Activated CD4-positive, alpha-beta T cell treated with anti-CD3 and anti-CD28 coated beads, Interleukin-2, amount 50 U/mL, for 16 hours (primary cell): ENCODE data around the gene MXI1.

Experiments
- DNase-seq: peaks from one replicate; pipeline ENCODE4 v3.0.0-alpha.2; 2020

MXI1 gene

GRCh38 chr10:110216942-110217661, 9.7 kb downstream of the MXI1 start:
- no peak for DNase-seq

GRCh38 chr10:110217662-110218008, 10.2 kb downstream of the MXI1 start:
- no peak for DNase-seq

- DNase-seq: no peak
Observed at GRCh38 chr10:110218632-110219031, 11.2 kb downstream of the MXI1 start.

GRCh38 chr10:110219884-110220283, 12.5 kb downstream of the MXI1 start:
- no peak for DNase-seq

GRCh38 chr10:110220398-110220797, 13.0 kb downstream of the MXI1 start:
- no peak for DNase-seq

GRCh38 chr10:110221044-110221720, 13.8 kb downstream of the MXI1 start:
- no peak for DNase-seq

- DNase-seq: peak; percentile 86
Observed at GRCh38 chr10:110221721-110222261, 14.4 kb downstream of the MXI1 start.

GRCh38 chr10:110222641-110223297, 15.4 kb downstream of the MXI1 start:
- DNase-seq: no peak

- DNase-seq: no peak
Observed at GRCh38 chr10:110223298-110223925, 16.0 kb downstream of the MXI1 start.

GRCh38 chr10:110224992-110225391, 17.6 kb downstream of the MXI1 start:
- no peak for DNase-seq

- DNase-seq: no peak
Observed at GRCh38 chr10:110225441-110225755, 18.0 kb downstream of the MXI1 start.

GRCh38 chr10:110225756-110226542, 18.5 kb downstream of the MXI1 start:
- peak; percentile 91 for DNase-seq

- DNase-seq: peak; percentile 83
Observed at GRCh38 chr10:110226543-110226925, 19.1 kb downstream of the MXI1 start.

GRCh38 chr10:110226926-110227641, 19.7 kb downstream of the MXI1 start:
- DNase-seq: no peak

- DNase-seq: no peak
Observed at GRCh38 chr10:110228066-110228465, 20.7 kb downstream of the MXI1 start.

- DNase-seq: no peak
Observed at GRCh38 chr10:110229155-110229554, 21.8 kb downstream of the MXI1 start.

GRCh38 chr10:110233846-110234245, 26.4 kb downstream of the MXI1 start:
- no peak for DNase-seq

- DNase-seq: no peak
Observed at GRCh38 chr10:110237894-110238480, 30.6 kb downstream of the MXI1 start.

- no peak for DNase-seq
Observed at GRCh38 chr10:110239892-110240291, 32.5 kb downstream of the MXI1 start.

- peak; percentile 10 for DNase-seq
Observed at GRCh38 chr10:110241407-110241806, 34.0 kb downstream of the MXI1 start.

GRCh38 chr10:110241841-110242240, 34.4 kb downstream of the MXI1 start:
- no peak for DNase-seq

GRCh38 chr10:110242511-110242910, 35.1 kb downstream of the MXI1 start:
- no peak for DNase-seq
